GM23338 (cell line): Measurements from ENCODE around the gene CTRB2.

Experiments used
- EZH2 ChIP-seq: fragments of 200-600 bp; sonication (generic); IDR thresholded peaks from one replicate; pipeline ENCODE4 v1.8.0; 2017; ENCODE audit warnings: antibody characterized with exemption, mild to moderate bottlenecking, low read depth; ENCODE audit not compliant: unreplicated experiment
- EZH2phosphoT487 ChIP-seq: fragments of 200-600 bp; sonication (generic); IDR thresholded peaks from one replicate; pipeline ENCODE4 v1.8.1; 2018; ENCODE audit warnings: antibody characterized with exemption; ENCODE audit not compliant: unreplicated experiment
- POLR2AphosphoS5 ChIP-seq: IDR thresholded peaks from 2 replicates; pipeline ENCODE4 v1.6.1; 2016; ENCODE audit warnings: antibody characterized with exemption, low read depth
- TF ChIP-seq, protein P1 (sequence below), 2 experiments: fragments of 200-600 bp in 1 of 2; sonication (generic) in 1 of 2; conservative IDR thresholded peaks; 2 replicates each; pipeline versions ENCODE4 v1.5.1 to v1.6.1; 2016 to 2017; ENCODE audit warnings: antibody characterized with exemption in 2 of 2, low read depth in 2 of 2, mild to moderate bottlenecking in 2 of 2, moderate library complexity in 1 of 2
- TF ChIP-seq, protein P2 (sequence below): IDR thresholded peaks from one replicate; pipeline ENCODE4 v1.6.1; 2018; ENCODE audit warnings: antibody characterized with exemption; ENCODE audit not compliant: unreplicated experiment

DNA sequence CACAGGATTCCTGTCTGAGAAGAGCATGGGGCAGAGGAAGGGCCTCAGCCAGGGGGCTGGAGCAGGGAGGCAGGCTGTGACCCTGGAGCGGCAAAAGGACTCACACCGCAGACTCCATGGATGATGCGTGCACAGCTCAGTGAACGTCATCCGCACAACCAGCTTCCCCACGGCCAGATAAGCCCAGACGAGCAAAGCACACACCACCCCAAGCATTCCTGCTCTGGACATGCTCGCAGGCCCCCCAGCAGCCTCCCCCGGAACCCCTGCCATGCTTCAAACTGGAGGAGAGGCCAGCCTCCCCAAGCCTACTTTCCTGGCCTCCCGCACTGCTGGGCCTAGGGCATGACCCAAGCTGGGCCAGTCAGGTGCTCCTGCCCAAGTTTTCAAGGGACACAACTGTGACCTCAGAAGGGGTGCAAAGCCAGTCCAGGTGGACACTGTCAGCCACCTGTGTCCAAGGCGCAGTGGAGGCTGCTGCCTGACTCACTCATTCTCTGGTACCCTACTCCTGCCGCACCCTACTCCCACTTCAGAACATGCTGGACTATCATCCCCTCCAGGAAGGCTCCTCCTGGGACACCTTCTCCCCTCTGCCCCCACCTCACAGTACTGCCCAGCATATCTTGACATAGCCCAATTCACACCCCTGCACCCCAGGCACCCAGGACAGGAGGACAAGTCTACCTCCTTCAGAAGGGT, 39.7 kb upstream of the CTRB2 start:
- TF ChIP-seq, protein P1, sequence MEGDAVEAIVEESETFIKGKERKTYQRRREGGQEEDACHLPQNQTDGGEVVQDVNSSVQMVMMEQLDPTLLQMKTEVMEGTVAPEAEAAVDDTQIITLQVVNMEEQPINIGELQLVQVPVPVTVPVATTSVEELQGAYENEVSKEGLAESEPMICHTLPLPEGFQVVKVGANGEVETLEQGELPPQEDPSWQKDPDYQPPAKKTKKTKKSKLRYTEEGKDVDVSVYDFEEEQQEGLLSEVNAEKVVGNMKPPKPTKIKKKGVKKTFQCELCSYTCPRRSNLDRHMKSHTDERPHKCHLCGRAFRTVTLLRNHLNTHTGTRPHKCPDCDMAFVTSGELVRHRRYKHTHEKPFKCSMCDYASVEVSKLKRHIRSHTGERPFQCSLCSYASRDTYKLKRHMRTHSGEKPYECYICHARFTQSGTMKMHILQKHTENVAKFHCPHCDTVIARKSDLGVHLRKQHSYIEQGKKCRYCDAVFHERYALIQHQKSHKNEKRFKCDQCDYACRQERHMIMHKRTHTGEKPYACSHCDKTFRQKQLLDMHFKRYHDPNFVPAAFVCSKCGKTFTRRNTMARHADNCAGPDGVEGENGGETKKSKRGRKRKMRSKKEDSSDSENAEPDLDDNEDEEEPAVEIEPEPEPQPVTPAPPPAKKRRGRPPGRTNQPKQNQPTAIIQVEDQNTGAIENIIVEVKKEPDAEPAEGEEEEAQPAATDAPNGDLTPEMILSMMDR (conservative IDR thresholded peaks at IDR 0.05; ENCODE audit: low read depth in 2 of 2) = no peak
- TF ChIP-seq EZH2phosphoT487 (no peak), POLR2AphosphoS5 (no peak), EZH2 (no peak)
- TF ChIP-seq, protein P2, sequence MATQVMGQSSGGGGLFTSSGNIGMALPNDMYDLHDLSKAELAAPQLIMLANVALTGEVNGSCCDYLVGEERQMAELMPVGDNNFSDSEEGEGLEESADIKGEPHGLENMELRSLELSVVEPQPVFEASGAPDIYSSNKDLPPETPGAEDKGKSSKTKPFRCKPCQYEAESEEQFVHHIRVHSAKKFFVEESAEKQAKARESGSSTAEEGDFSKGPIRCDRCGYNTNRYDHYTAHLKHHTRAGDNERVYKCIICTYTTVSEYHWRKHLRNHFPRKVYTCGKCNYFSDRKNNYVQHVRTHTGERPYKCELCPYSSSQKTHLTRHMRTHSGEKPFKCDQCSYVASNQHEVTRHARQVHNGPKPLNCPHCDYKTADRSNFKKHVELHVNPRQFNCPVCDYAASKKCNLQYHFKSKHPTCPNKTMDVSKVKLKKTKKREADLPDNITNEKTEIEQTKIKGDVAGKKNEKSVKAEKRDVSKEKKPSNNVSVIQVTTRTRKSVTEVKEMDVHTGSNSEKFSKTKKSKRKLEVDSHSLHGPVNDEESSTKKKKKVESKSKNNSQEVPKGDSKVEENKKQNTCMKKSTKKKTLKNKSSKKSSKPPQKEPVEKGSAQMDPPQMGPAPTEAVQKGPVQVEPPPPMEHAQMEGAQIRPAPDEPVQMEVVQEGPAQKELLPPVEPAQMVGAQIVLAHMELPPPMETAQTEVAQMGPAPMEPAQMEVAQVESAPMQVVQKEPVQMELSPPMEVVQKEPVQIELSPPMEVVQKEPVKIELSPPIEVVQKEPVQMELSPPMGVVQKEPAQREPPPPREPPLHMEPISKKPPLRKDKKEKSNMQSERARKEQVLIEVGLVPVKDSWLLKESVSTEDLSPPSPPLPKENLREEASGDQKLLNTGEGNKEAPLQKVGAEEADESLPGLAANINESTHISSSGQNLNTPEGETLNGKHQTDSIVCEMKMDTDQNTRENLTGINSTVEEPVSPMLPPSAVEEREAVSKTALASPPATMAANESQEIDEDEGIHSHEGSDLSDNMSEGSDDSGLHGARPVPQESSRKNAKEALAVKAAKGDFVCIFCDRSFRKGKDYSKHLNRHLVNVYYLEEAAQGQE = no peak
